ENCODE data around the gene HEXD.

HEXD gene

DNA sequence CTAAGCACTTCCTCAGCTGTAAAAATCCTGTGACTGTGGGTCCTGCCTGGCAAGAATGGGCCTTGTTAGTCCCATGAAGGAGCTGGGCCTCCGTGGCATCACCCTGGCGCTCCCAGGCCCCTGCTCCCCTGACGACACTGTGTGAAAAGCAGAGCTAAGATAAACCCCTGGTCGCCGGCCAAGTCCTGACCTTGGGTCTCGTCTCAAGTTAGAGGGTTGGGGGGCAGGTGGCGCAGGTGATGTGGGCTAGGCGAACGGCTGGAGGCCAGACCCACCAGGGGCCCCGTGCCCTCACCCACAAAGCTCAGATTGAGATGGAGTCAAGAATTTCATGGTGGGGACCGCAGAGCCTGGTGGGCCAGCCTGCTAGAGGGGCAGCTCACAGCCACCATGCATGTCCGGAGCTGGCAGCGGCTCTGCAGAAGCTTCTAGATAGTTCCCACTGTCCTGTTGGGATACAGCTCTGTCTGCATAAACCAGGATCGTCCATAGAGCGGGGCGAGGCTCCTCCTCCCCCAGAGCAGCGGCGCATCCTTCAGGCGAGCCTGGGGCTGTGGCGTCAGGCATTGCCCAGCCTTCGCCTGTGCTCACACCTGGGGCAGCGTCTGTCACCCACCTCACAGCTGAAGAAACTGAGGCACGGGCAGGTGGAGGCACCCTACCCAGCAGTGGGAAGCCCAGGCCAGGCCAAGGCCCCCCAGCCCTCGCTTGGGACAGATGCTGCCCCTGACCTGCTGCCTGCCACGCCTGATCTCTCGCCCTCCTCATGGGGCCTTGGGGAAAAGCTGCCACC lies 20.4 kb downstream of the HEXD start:
- H3K4me3 ChIP-seq (ENCODE audit: control insufficient read depth, low read depth, low read length): no peak overlapping the region
- no peak for DNase-seq (ENCODE audit: low read depth)
- TF ChIP-seq, protein P1, sequence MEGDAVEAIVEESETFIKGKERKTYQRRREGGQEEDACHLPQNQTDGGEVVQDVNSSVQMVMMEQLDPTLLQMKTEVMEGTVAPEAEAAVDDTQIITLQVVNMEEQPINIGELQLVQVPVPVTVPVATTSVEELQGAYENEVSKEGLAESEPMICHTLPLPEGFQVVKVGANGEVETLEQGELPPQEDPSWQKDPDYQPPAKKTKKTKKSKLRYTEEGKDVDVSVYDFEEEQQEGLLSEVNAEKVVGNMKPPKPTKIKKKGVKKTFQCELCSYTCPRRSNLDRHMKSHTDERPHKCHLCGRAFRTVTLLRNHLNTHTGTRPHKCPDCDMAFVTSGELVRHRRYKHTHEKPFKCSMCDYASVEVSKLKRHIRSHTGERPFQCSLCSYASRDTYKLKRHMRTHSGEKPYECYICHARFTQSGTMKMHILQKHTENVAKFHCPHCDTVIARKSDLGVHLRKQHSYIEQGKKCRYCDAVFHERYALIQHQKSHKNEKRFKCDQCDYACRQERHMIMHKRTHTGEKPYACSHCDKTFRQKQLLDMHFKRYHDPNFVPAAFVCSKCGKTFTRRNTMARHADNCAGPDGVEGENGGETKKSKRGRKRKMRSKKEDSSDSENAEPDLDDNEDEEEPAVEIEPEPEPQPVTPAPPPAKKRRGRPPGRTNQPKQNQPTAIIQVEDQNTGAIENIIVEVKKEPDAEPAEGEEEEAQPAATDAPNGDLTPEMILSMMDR (conservative IDR thresholded peaks at IDR 0.05; ENCODE audit: control insufficient read depth, insufficient read depth, low read depth, low read length): no peak

DNA sequence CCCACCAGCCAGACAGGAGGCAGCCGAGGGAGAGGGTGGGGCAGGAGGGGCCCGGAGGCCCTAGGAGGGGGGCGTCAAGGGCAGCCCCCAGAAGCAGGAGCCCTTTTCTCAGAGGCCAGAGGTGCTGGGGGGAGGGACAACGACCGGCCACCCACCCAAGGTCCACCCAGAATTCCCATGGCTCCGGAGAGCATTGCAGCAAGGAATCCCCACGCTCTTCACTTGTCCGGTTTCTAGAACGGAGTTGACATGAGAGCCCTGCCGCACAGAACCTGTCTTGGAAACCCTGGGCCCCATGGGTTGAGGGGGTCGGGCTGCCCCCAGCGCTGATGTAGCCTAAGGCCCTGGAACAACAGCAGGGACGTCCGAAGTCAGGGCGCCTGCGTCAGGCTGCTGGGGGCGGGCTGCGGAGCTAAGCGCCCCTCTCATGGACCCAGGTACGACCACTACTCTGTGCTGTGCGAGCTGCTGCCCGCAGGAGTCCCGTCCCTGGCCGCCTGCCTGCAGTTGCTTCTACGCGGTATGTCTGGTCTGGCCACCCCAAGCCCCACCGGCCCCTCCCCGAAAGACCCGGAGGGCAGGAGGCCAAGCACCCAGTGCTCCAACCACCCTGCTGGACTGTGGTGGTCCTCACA lies 21.2 kb downstream of the HEXD start:
- no peak for DNase-seq (ENCODE audit: low read depth)
- TF ChIP-seq, protein P1 (conservative IDR thresholded peaks at IDR 0.05; ENCODE audit: control insufficient read depth, insufficient read depth, low read depth, low read length): no peak
- no peak overlapping the region for H3K4me3 ChIP-seq (ENCODE audit: control insufficient read depth, low read depth, low read length)

DNA sequence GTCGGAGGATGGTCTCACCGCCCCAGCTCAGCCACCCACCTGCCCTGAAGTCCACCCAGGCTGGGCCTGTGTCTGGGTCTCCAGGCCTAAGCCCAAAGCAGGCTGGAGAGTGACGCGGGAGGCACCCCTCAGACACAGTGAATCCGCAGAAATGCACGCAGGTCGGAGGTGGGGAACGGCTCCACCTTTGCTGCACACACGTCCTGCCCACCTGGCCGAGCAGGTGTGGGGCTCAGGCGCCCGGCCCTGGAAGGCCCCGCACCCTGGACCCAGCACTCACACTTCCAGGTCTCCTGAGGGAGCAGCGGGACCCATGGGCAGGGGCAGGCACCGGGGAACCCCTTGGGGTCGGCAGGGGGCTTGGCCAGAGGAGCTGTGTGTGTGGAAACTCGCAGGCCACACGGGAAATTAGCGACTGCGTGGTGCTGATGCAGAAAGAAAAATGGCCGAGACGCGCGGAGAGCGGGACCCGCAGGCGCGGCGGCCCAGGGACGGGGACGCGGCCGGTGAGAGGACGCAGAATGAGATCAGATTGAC lies 21.8 kb downstream of the HEXD start:
- DNase-seq (ENCODE audit: low read depth): no peak
- TF ChIP-seq, protein P1 (conservative IDR thresholded peaks at IDR 0.05; ENCODE audit: control insufficient read depth, insufficient read depth, low read depth, low read length): no peak
- H3K4me3 ChIP-seq (ENCODE audit: control insufficient read depth, low read depth, low read length): no peak overlapping the region

DNA sequence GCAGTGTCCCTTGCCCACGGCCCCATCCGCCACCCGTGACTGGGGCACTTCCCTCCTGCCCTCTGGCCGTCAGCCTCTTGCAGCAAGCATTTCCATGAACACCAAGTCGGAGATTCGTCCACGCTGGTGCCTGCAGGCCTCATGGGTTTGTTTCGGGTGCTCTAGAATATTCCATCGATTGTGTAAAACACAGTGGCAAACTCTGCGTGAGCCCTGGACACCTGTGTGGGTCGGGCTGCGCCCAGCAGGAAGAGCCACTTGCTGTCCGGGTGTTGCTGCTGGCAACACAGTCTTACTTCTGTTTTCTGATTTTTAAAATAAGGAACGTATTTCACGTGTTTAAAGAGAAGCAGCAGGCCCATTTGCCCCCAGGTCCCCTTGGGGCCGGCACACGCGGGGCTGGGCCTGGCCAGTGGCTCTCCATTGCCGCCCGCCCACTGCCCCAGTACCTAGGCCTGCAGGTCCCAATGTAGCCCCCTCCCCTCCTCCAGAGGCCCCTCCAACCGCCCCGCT lies 22.4 kb downstream of the HEXD start:
- no peak overlapping the region for H3K4me3 ChIP-seq (ENCODE audit: control insufficient read depth, low read depth, low read length)
- TF ChIP-seq, protein P1 (conservative IDR thresholded peaks at IDR 0.05; ENCODE audit: control insufficient read depth, insufficient read depth, low read depth, low read length): no peak
- DNase-seq (ENCODE audit: low read depth): no peak

DNA sequence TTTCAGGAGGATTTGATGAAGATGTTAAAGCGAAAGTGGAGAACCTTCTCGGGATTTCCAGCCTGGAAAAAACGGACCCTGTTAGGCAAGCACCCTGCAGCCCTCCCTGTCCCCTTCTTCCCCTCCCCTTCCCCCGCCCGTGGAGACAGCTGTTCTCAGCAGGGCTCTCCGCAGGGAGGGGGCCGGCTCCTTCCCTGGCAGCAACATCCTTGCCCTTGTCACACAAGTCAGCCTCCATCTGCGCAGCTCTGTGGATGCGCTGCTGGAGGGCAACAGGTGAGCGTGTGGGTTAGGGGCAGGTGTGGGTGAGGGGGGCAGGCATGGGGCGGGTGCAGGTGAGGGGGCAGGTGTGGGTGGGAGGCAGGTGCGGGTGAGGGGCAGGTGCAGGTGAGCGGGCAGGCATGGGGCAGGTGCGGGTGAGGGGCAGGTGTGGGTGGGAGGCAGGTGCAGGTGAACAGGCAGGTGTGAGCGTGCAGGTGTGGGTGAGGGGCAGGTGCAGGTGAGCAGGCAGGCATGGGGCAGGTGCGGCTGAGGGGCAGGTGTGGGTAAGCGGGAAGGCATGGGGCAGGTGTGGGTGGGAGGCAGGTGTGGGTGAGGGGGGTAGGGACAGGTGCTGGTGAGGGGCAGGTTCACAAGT lies 23.0 kb downstream of the HEXD start:
- no peak overlapping the region for H3K4me3 ChIP-seq (ENCODE audit: control insufficient read depth, low read depth, low read length)
- DNase-seq (ENCODE audit: low read depth): no peak
- TF ChIP-seq, protein P1 (conservative IDR thresholded peaks at IDR 0.05; ENCODE audit: control insufficient read depth, insufficient read depth, low read depth, low read length): no peak

DNA sequence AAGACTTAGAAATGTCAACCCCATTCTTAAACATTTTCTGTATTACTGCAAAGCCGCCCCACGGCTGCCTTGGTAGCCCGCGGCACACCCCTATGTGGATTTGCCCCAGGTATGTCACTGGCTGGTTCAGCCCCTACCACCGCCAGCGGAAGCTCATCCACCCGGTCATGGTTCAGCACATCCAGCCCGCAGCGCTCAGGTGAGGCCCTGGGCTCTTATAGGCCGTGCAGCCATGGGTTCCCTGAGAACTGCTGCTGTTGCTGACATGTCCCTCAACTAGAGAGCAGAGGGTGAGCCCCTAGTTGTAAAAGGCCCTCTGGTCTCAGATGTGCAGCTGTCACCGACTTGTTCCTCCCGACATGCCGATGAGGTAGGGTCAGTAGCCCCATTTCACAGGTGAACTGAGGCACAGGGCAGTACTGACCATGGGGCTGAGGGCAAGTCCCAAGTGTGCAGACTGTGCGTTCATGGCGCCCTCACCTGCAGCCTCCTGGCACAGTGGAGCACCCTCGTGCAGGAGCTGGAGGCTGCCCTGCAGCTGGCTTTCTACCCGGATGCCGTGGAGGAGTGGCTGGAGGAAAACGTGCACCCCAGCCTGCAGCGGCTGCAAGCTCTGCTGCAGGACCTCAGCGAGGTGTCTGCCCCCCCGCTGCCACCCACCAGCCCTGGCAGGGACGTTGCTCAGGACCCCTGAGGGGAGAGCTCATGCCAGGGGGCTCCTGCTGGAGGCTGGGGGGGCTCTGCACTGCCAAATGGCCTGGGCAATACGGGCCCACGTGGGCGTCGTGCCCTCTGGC lies 23.7 kb downstream of the HEXD start:
- no peak overlapping the region for H3K4me3 ChIP-seq (ENCODE audit: control insufficient read depth, low read depth, low read length)
- no peak for DNase-seq (ENCODE audit: low read depth)
- TF ChIP-seq, protein P1 (conservative IDR thresholded peaks at IDR 0.05; ENCODE audit: control insufficient read depth, insufficient read depth, low read depth, low read length): no peak

Data from fibroblast of mammary gland (primary cell).